Coronary artery (tissue), 2 donors: ENCODE results near the gene MT1G.

Experiments used
- DNase-seq: peaks from one replicate; pipeline ENCODE4 v3.0.0-alpha.2; 2017; ENCODE audit warnings: low spot score
- H3K27ac ChIP-seq, 2 donors: fragments of 200-600 bp; sonication (generic); one replicate each; pipeline ENCODE4 v1.5.1; 2016 to 2019
- H3K4me3 ChIP-seq: fragments of 200-600 bp; sonication (generic); 2 replicates; pipeline ENCODE4 v1.5.1; 2016; ENCODE audit warnings: mild to moderate bottlenecking, moderate library complexity
- TF ChIP-seq, protein P1 (sequence below): fragments of 200-600 bp; sonication (generic); IDR thresholded peaks from one replicate; pipeline ENCODE4 v1.5.1; 2019; ENCODE audit warnings: antibody characterized with exemption

The MT1G gene

DNA sequence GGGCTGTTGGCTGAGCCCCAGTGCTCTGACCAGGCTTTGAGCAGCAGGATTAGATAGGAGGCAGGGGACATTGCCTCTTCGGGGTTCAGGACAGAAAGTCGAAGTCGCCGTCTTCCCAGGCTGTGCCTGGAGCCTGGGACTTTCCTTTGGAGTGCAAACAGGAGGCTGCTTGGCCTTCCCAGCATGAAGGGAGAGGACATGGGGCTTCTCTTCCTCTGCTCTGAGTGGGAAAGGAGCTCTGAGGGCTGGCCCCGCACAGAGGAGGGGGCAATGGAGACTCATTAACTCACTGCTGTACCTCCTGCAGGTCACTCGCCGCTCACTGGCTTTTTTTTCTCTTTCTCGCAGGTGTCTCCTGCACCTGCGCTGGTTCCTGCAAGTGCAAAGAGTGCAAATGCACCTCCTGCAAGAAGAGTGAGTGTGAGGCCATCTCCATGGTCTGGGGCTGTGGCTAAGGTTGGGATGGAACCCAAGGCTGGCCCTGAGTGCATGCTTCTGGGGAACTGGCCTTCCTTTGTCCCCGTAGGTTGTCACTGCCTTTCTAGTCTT, 9.5 kb downstream of the MT1G start:
- TF ChIP-seq, protein P1, sequence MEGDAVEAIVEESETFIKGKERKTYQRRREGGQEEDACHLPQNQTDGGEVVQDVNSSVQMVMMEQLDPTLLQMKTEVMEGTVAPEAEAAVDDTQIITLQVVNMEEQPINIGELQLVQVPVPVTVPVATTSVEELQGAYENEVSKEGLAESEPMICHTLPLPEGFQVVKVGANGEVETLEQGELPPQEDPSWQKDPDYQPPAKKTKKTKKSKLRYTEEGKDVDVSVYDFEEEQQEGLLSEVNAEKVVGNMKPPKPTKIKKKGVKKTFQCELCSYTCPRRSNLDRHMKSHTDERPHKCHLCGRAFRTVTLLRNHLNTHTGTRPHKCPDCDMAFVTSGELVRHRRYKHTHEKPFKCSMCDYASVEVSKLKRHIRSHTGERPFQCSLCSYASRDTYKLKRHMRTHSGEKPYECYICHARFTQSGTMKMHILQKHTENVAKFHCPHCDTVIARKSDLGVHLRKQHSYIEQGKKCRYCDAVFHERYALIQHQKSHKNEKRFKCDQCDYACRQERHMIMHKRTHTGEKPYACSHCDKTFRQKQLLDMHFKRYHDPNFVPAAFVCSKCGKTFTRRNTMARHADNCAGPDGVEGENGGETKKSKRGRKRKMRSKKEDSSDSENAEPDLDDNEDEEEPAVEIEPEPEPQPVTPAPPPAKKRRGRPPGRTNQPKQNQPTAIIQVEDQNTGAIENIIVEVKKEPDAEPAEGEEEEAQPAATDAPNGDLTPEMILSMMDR, result no peak
- Histone ChIP-seq H3K27ac (peak overlapping the region in 1 of 2 donors; percentile 56), H3K4me3 (peak overlapping the region; percentile 74)
- DNase-seq, result no peak

DNA sequence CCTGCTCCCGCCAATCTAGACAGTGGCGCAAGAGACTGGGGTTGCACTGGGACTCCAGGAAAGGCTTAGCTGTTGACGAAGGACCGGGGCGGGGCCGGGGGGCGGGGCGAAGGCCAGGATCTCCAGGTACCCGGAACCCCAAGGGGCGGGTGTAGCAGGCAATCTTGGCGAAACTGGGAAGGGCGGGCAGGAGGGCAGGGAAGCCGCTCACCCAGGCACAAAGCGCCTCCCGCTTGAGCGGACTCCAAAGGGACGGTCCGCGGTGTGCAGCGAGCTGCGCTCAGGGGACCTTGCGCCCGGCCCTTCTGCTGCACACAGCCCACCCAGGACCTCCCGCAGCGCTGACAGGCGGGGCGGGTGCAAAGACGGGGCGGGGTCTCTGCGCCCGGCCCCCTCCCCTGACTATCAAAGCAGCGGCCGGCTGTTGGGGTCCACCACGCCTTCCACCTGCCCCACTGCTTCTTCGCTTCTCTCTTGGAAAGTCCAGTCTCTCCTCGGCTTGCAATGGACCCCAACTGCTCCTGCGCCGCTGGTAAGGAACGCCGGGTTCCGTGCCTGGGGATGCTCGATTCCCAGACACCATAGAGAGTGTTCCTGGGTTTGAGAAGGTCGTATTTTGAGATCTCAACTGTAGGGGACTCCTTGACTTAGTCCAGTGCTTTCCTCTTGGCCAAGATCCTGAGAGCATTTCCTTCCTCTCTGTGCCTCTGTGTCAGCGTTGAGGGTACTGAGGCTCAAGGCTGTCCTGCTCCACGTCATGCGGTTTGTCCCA, 10.1 kb downstream of the MT1G start, which contains the start of gene MT1F:
TSS of gene MT1F (plus strand) at position 405 of the 772 bp plus-strand sequence. CDS start at position 505, 100 bp downstream.
- Histone ChIP-seq H3K27ac (peak within 1 kb of the TSS; percentile 56 to 57), H3K4me3 (peak within 1 kb of the TSS; percentile 74)
- TF ChIP-seq, protein P1, result no peak
- peak; percentile 83 for DNase-seq

DNA sequence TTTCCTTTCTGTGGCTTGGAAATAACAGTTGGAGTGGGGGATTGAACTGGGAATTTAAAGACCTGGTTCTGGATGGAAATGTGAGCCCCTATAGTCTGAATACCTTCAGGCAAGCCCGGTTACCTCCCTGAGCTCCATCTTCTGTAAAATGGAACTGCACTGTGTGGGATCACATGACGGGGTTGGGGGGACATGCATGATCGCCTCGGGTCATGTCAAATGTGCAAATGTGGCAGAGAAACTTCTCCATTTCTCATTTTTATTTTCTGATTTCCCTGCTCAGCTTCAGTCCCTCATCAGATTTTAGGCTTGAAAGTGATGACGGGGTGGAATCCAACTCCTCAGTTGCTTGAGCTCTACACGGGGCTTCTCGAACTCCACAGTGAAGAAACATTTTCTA, 14.6 kb downstream of the MT1G start:
- no peak for DNase-seq
- TF ChIP-seq, protein P1, result no peak
- Histone ChIP-seq H3K27ac (no peak overlapping the region), H3K4me3 (no peak overlapping the region)

DNA sequence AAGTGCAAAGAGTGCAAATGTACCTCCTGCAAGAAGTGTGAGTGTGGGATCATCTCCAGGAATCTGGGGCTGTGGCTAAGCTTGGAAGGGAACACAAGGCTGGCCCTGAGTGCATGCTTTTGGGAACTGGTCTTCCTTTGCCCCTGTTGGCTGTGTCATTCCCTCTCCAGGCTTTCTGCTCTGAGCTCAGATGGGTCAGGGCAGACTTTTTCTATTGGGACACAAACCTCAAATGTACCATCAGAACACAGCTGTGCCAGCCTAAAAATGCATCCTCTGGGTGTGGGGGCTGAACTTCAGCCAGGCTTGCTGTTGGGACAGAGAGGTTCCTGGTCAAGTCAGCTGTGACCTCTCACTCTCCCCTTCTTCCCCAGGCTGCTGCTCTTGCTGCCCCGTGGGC, 15.3 kb downstream of the MT1G start:
- no peak for DNase-seq
- Histone ChIP-seq H3K4me3 (no peak overlapping the region), H3K27ac (no peak overlapping the region)
- TF ChIP-seq, protein P1, result no peak

DNA sequence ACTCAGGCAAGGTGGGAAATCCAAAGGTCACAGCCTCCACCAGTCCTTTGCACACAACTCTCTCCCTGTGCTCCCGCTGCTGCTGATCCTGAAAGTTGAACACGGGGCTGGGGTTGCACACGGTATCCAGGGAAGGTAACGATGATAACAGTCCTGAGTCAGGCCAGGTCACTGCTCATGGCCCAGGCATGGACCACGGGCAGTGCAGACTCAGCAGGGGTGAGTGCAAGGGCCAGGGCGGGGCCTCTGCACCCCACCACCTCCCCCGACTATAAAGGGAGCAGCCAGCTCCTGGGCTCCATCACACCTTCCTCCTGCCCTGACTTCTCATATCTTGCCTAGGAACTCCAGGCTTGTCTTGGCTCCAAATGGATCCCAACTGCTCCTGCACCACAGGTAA, 16.3 kb downstream of the MT1G start, which contains the start of gene MT1B:
TSS of gene MT1B (plus strand) at position 301 of the 400 bp plus-strand sequence. CDS start at position 369, 68 bp downstream.
- Histone ChIP-seq H3K4me3 (no peak within 1 kb of the TSS), H3K27ac (no peak within 1 kb of the TSS)
- TF ChIP-seq, protein P1, result no peak
- DNase-seq, result no peak

DNA sequence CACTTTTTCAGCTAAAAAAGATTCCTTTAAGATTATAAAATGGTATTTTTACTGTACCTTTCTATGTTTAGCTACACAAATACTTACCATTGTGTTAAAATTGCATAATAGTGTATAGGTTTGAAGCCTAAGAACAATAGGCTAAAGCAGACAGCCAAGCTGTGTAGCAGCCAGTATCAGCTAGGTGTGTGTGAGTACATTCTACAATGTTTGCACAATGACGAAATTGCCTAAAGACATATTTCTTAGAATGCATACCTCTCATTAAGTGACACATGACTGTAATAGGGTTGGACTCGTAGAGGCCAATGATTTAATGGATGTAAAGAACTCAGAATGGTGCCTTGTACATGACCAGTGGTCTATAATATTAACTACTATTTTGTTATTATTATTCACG, 18.0 kb downstream of the MT1G start:
- Histone ChIP-seq H3K27ac (no peak overlapping the region), H3K4me3 (no peak overlapping the region)
- TF ChIP-seq, protein P1, result no peak
- no peak for DNase-seq

DNA sequence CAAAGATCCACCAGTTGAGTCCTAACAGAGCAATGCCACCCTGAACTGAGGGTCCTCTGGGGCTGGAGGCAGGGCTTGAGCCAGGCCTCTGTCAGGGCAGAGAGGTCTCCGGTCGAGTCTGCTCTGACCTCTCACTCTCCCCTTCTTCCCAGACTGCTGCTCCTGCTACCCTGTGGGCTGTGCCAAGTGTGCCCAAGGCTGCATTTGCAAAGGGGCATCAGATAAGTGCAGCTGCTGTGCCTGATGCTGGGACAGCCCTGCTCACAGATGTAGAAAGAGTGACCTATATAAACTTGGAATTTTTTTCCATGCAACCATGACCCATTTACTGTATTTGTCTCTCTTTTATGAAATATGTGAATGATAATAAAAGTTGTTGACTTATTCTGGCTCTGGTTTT, 18.6 kb downstream of the MT1G start:
- no peak overlapping the region for H3K4me3 ChIP-seq
- DNase-seq, result no peak
- TF ChIP-seq, protein P1, result no peak
- no peak overlapping the region for H3K27ac ChIP-seq
